Measurements from ENCODE around the gene KIF26B.

The KIF26B gene

GRCh38 chr1:245578308-245578707 lies 423.5 kb downstream of the KIF26B start:
- Histone ChIP-seq H3K4me3 (ENCODE audit: low read length) (no peak overlapping the region), H3K9me3 (ENCODE audit: control insufficient read depth, low read length) (no peaks in the 10 kb centered on the region), H3K4me1 (ENCODE audit: control insufficient read depth, insufficient read depth, low read length) (no peaks in the 10 kb centered on the region), H3K27me3 (ENCODE audit: control insufficient read depth, insufficient read depth, low read length) (no peaks in the 10 kb centered on the region), H3K9ac (ENCODE audit: low read length) (no peak overlapping the region), H3K36me3 (ENCODE audit: control insufficient read depth, insufficient read depth, low read length) (no peaks in the 10 kb centered on the region)

- Histone ChIP-seq H3K9ac (ENCODE audit: low read length) (no peak overlapping the region), H3K4me3 (ENCODE audit: low read length) (no peak overlapping the region), H3K9me3 (ENCODE audit: control insufficient read depth, low read length) (no peaks in the 10 kb centered on the region), H3K27me3 (ENCODE audit: control insufficient read depth, insufficient read depth, low read length) (no peaks in the 10 kb centered on the region), H3K4me1 (ENCODE audit: control insufficient read depth, insufficient read depth, low read length) (no peaks in the 10 kb centered on the region), H3K36me3 (ENCODE audit: control insufficient read depth, insufficient read depth, low read length) (no peaks in the 10 kb centered on the region)
Measured at GRCh38 chr1:245578771-245579170, 424.0 kb downstream of the KIF26B start.

GRCh38 chr1:245579881-245580280 lies 425.1 kb downstream of the KIF26B start:
- Histone ChIP-seq H3K4me1 (ENCODE audit: control insufficient read depth, insufficient read depth, low read length) (no peaks in the 10 kb centered on the region), H3K36me3 (ENCODE audit: control insufficient read depth, insufficient read depth, low read length) (no peaks in the 10 kb centered on the region), H3K9ac (ENCODE audit: low read length) (no peak overlapping the region), H3K27me3 (ENCODE audit: control insufficient read depth, insufficient read depth, low read length) (no peaks in the 10 kb centered on the region), H3K4me3 (ENCODE audit: low read length) (no peak overlapping the region), H3K9me3 (ENCODE audit: control insufficient read depth, low read length) (no peaks in the 10 kb centered on the region)

GRCh38 chr1:245580651-245581050 lies 425.9 kb downstream of the KIF26B start:
- H3K4me1 ChIP-seq (ENCODE audit: control insufficient read depth, insufficient read depth, low read length) = no peaks in the 10 kb centered on the region
- no peaks in the 10 kb centered on the region for H3K36me3 ChIP-seq (ENCODE audit: control insufficient read depth, insufficient read depth, low read length)
- no peak overlapping the region for H3K4me3 ChIP-seq (ENCODE audit: low read length)
- no peaks in the 10 kb centered on the region for H3K27me3 ChIP-seq (ENCODE audit: control insufficient read depth, insufficient read depth, low read length)
- no peak overlapping the region for H3K9ac ChIP-seq (ENCODE audit: low read length)
- H3K9me3 ChIP-seq (ENCODE audit: control insufficient read depth, low read length) = no peaks in the 10 kb centered on the region

- H3K36me3 ChIP-seq (ENCODE audit: control insufficient read depth, insufficient read depth, low read length) = no peaks in the 10 kb centered on the region
- H3K27me3 ChIP-seq (ENCODE audit: control insufficient read depth, insufficient read depth, low read length) = no peaks in the 10 kb centered on the region
- H3K9ac ChIP-seq (ENCODE audit: low read length) = no peak overlapping the region
- H3K9me3 ChIP-seq (ENCODE audit: control insufficient read depth, low read length) = no peaks in the 10 kb centered on the region
- no peaks in the 10 kb centered on the region for H3K4me1 ChIP-seq (ENCODE audit: control insufficient read depth, insufficient read depth, low read length)
- H3K4me3 ChIP-seq (ENCODE audit: low read length) = no peak overlapping the region
Measured at GRCh38 chr1:245582026-245582425, 427.2 kb downstream of the KIF26B start.

- Histone ChIP-seq H3K27me3 (ENCODE audit: control insufficient read depth, insufficient read depth, low read length) (no peaks in the 10 kb centered on the region), H3K9ac (ENCODE audit: low read length) (no peak overlapping the region), H3K36me3 (ENCODE audit: control insufficient read depth, insufficient read depth, low read length) (no peaks in the 10 kb centered on the region), H3K9me3 (ENCODE audit: control insufficient read depth, low read length) (no peaks in the 10 kb centered on the region), H3K4me1 (ENCODE audit: control insufficient read depth, insufficient read depth, low read length) (no peaks in the 10 kb centered on the region), H3K4me3 (ENCODE audit: low read length) (no peak overlapping the region)
Measured at GRCh38 chr1:245583081-245583480, 428.3 kb downstream of the KIF26B start.

- no peaks in the 10 kb centered on the region for H3K27me3 ChIP-seq (ENCODE audit: control insufficient read depth, insufficient read depth, low read length)
Measured at GRCh38 chr1:245583575-245584330, 429.0 kb downstream of the KIF26B start.

GRCh38 chr1:245585252-245585959 lies 430.6 kb downstream of the KIF26B start:
- H3K9ac ChIP-seq (ENCODE audit: low read length) = no peak overlapping the region

More at GRCh38 chr1:245583575-245584330, 429.0 kb downstream of the KIF26B start:
- no peaks in the 10 kb centered on the region for H3K36me3 ChIP-seq (ENCODE audit: control insufficient read depth, insufficient read depth, low read length)
- H3K9ac ChIP-seq (ENCODE audit: low read length) = no peak overlapping the region
- H3K4me3 ChIP-seq (ENCODE audit: low read length) = no peak overlapping the region
- H3K4me1 ChIP-seq (ENCODE audit: control insufficient read depth, insufficient read depth, low read length) = no peaks in the 10 kb centered on the region
- H3K9me3 ChIP-seq (ENCODE audit: control insufficient read depth, low read length) = no peaks in the 10 kb centered on the region

GRCh38 chr1:245587435-245588115 lies 432.8 kb downstream of the KIF26B start:
- H3K4me3 ChIP-seq (ENCODE audit: low read length) = no peak overlapping the region
- H3K36me3 ChIP-seq (ENCODE audit: control insufficient read depth, insufficient read depth, low read length) = no peaks in the 10 kb centered on the region

More at GRCh38 chr1:245585252-245585959, 430.6 kb downstream of the KIF26B start:
- H3K4me1 ChIP-seq (ENCODE audit: control insufficient read depth, insufficient read depth, low read length) = no peaks in the 10 kb centered on the region
- no peak overlapping the region for H3K4me3 ChIP-seq (ENCODE audit: low read length)
- no peaks in the 10 kb centered on the region for H3K9me3 ChIP-seq (ENCODE audit: control insufficient read depth, low read length)
- no peaks in the 10 kb centered on the region for H3K27me3 ChIP-seq (ENCODE audit: control insufficient read depth, insufficient read depth, low read length)
- H3K36me3 ChIP-seq (ENCODE audit: control insufficient read depth, insufficient read depth, low read length) = no peaks in the 10 kb centered on the region

GRCh38 chr1:245588116-245588639 lies 433.4 kb downstream of the KIF26B start:
- H3K4me1 ChIP-seq (ENCODE audit: control insufficient read depth, insufficient read depth, low read length) = no peaks in the 10 kb centered on the region
- H3K27me3 ChIP-seq (ENCODE audit: control insufficient read depth, insufficient read depth, low read length) = no peaks in the 10 kb centered on the region
- H3K4me3 ChIP-seq (ENCODE audit: low read length) = no peak overlapping the region
- H3K9ac ChIP-seq (ENCODE audit: low read length) = no peak overlapping the region
- no peaks in the 10 kb centered on the region for H3K36me3 ChIP-seq (ENCODE audit: control insufficient read depth, insufficient read depth, low read length)
- no peaks in the 10 kb centered on the region for H3K9me3 ChIP-seq (ENCODE audit: control insufficient read depth, low read length)

More at GRCh38 chr1:245587435-245588115, 432.8 kb downstream of the KIF26B start:
- no peaks in the 10 kb centered on the region for H3K9me3 ChIP-seq (ENCODE audit: control insufficient read depth, low read length)
- no peak overlapping the region for H3K9ac ChIP-seq (ENCODE audit: low read length)
- H3K4me1 ChIP-seq (ENCODE audit: control insufficient read depth, insufficient read depth, low read length) = no peaks in the 10 kb centered on the region
- H3K27me3 ChIP-seq (ENCODE audit: control insufficient read depth, insufficient read depth, low read length) = no peaks in the 10 kb centered on the region

GRCh38 chr1:245589316-245589715 lies 434.5 kb downstream of the KIF26B start:
- H3K9me3 ChIP-seq (ENCODE audit: control insufficient read depth, low read length) = no peaks in the 10 kb centered on the region
- no peak overlapping the region for H3K4me3 ChIP-seq (ENCODE audit: low read length)
- H3K27me3 ChIP-seq (ENCODE audit: control insufficient read depth, insufficient read depth, low read length) = no peaks in the 10 kb centered on the region
- no peaks in the 10 kb centered on the region for H3K36me3 ChIP-seq (ENCODE audit: control insufficient read depth, insufficient read depth, low read length)
- H3K9ac ChIP-seq (ENCODE audit: low read length) = no peak overlapping the region
- H3K4me1 ChIP-seq (ENCODE audit: control insufficient read depth, insufficient read depth, low read length) = no peaks in the 10 kb centered on the region

GRCh38 chr1:245589906-245590305 lies 435.1 kb downstream of the KIF26B start:
- Histone ChIP-seq H3K27me3 (ENCODE audit: control insufficient read depth, insufficient read depth, low read length) (no peaks in the 10 kb centered on the region), H3K36me3 (ENCODE audit: control insufficient read depth, insufficient read depth, low read length) (no peaks in the 10 kb centered on the region), H3K4me3 (ENCODE audit: low read length) (no peak overlapping the region), H3K9me3 (ENCODE audit: control insufficient read depth, low read length) (no peaks in the 10 kb centered on the region), H3K4me1 (ENCODE audit: control insufficient read depth, insufficient read depth, low read length) (no peaks in the 10 kb centered on the region), H3K9ac (ENCODE audit: low read length) (no peak overlapping the region)
